NCI-H446 (cell line): ENCODE measurements around the gene RPH3AL.

ENCODE experiments used
- DNase-seq, 2 experiments: peaks; one replicate each; lab custom pipeline; 2025; lab: John Stamatoyannopoulos, UW

Gene RPH3AL

GRCh38 chr17:353213-353837 lies 718 bp upstream of the RPH3AL start:
- no peak for DNase-seq

- DNase-seq = no peak
These were observed 659 bp downstream of the RPH3AL start for GRCh38 chr17:351875-352420.

DNA sequence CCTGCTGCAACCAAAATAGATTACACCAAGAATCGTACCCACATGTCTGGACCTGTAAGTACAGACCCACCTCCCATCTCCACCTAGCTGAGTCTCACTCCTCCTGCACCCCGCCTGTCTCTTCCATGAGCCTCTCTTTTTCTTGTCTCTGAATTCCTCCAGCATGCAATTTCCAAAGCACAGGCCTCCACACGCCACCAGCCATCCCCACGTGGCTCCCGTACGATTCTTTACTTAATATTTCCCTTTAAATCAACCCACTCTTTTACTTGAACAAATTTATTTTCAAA lies 1.2 kb downstream of the RPH3AL start:
- no peak for DNase-seq

GRCh38 chr17:350706-351448 lies 1.7 kb downstream of the RPH3AL start:
- DNase-seq = no peak

GRCh38 chr17:349666-350065 lies 2.9 kb downstream of the RPH3AL start:
- no peak for DNase-seq

DNA sequence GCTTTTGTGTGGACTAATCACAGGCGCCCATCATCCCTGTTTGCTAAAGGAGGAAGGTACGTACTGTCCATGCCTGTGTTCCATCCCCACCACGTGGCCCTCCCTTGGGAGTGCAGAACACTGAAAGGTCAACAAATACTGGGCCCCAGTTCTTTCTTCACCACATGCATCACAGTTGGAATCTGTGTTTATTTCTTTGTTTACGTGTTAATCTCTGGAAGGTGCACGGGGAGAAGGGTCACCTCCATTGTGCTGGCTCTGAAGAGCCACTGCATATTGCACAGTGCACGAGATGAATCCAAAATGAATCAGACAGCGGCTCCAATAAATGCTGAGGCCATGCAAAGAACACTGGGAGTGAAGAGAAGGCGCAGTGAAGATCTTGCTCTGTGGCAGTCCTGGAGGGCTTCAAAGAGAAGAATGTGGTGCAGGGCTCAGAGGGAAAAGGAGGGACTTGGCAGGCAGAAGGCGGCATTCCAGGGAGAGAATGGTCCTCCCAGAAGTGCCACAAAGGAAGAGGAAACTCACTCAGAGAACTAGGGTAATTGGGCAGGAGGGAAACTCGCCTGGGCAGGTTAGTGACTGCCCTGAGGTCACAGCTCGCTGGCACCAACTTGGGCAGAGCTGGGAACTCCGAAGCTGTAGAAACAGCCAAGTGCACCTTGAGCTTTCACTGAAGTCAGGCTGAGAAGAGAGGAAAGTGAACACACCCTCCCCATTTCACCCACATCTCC lies 3.7 kb downstream of the RPH3AL start:
- no peak for DNase-seq

- no peak for DNase-seq
These were observed 4.6 kb downstream of the RPH3AL start for GRCh38 chr17:348012-348411.

- no peak for DNase-seq
These were observed 5.2 kb downstream of the RPH3AL start for GRCh38 chr17:347309-347899.

DNA sequence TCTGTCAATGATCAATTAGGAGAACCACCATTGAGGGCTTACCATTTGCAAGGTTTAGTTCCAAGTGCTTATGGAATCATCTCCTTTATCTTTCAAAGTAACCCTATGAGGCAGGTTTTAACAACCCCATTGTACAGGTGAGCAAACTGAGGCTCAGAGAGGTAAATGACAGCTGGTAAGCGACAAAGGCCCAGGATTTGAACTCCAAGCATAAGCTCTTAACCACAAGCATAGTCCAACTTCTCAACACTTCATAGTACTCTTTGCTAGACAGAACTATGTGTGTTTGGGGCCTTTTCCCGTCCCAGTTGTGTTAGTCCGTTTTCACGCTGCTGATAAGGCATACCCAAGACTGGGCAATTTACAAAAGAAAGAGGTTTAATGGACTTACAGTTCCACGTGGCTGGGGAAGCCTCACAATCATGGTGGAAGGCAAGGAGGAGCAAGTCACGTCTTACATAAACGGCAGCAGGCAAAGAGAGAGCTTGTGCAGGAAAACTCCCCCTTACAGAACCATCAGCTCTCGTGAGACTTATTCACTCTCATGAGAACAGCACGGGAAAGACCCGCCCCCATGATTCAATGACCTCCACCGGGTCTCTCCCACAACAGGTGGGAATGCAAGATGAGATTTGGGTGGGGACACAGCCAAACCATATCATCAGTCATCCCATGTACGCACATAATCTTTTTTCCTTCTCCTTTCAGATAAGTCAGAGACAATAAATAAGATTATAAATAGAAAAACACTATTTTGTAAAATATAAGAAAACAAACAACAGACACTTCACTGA lies 6.4 kb downstream of the RPH3AL start:
- DNase-seq = no peak

GRCh38 chr17:345261-345660 lies 7.3 kb downstream of the RPH3AL start:
- no peak for DNase-seq

DNA sequence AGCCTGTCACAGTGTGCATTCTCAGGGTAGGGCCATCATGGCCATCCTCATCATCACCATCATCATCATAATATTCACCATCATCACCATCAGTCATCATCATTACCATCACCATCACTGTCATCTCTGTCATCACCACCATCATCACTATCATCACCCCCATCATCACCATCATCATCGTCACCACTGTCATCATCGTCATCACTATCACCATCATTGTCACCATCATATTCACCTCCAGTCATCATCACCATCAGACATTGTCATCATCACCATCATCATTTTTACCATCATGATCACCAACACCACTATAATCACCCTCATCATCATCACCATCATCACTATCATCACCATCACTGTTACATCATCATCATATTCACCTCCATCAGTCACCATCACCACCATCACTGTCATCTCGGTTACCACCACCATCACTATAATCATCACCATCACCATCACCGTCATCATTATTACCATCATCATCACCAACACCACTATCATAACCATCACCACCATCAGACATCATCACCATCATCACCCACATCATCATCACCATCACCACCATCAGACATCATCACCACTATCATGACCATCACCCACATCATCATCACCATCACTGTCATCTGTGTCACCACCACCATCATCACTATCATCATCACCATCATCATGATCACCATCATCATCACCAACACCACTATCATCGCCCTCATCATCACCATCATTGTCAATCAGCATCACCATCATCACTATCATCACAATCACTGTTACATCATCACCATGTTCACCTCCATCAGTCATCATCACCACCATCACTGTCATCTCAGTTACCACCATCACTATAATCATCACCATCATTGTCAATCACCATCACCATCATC lies 8.5 kb downstream of the RPH3AL start:
- no peak for DNase-seq

GRCh38 chr17:343211-343610 lies 9.4 kb downstream of the RPH3AL start:
- no peak for DNase-seq

- no peak for DNase-seq
These were observed 12.5 kb downstream of the RPH3AL start for GRCh38 chr17:340074-340473.

- DNase-seq = no peak
These were observed 13.2 kb downstream of the RPH3AL start for GRCh38 chr17:339193-340061.

- DNase-seq = no peak
These were observed 14.0 kb downstream of the RPH3AL start for GRCh38 chr17:338442-339192.

GRCh38 chr17:337866-338265 lies 14.7 kb downstream of the RPH3AL start:
- no peak for DNase-seq

GRCh38 chr17:337453-337852 lies 15.2 kb downstream of the RPH3AL start:
- DNase-seq = no peak

- DNase-seq = no peak
These were observed 15.6 kb downstream of the RPH3AL start for GRCh38 chr17:337022-337420.
